NCI-H146 treated with DMSO at 0.1 percent for 48 hours (cell line): ENCODE results near the gene SYNM.
A peak's percentile ranks its signal among the peaks of the same experiment; 100 is the strongest.
"Not testable (repeated sequence)": the region's sequence is repeated elsewhere in the genome, so short reads cannot be mapped to it uniquely, and the experiment has no call there.

Experiments
- DNase-seq: peaks from one replicate; lab custom pipeline; 2025; ENCODE audit not compliant: unreplicated experiment; lab: John Stamatoyannopoulos, UW

SYNM gene

GRCh38 chr15:99104788-99105513, at the start of gene SYNM:
Gene SYNM (plus strand): TSS chr15:99105080. CDS start chr15:99105200, 120 bp downstream.
- peak; percentile 79 for DNase-seq

GRCh38 chr15:99055555-99056134, 49.2 kb upstream of the SYNM start:
- DNase-seq, result no peak

- DNase-seq, result no peak
These were observed 47.9 kb upstream of the SYNM start for GRCh38 chr15:99057020-99057419.

DNA sequence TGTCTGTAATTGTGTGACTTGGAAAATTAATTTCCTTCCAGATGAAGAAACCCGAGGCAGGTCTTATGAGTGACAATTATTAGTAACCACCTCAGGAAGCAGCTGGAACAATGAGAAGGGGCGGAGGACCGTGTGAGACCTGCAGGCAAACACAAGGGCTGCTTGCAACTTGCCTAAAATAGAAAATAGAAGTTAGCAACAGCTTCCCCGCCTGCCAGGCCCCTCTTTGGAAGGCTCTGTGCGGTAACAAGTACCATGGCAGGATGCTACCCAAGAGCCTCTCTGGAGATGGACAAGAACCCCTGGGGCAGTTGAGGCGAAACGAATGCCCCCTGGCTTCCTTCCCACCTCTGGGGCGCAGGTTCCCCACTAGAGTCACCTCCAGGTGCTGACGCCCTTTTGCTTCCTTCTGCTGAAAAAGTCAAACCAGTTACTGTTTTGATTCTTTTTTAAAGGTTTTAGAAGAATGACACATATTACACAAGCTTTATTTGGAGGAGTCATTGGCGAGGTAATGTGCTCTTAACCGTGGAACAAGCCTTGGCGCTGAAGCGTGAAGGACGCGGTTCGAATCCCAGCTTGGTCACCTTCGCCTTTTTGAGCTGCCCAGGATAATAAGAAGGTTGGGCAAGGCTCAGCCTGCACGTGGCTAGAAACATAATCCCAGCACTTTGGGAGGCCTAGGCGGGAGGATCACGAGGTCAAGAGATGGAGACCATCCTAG, 47.0 kb upstream of the SYNM start:
- DNase-seq, result no peak

DNA sequence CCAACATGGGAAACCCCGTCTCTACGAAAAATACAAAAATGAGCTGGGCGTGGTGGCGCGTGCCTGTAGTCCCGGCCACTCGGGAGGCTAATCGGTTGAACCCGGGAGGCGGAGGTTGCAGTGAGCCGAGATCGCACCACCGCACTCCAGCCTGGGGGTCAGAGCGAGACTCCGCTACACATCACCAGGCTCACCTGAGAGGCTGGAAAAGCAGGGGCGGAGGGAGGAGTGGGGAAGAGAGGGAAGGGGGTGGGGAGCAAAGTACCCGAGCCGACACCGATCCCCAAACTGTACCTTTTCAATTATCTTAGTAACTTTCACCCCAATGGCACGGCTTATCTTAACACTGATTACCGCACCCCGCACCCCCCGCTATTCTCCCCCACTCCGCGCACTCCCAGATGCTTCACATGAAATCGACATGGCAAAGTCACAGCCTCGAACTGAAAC, 46.4 kb upstream of the SYNM start:
- DNase-seq, result no peak

DNA sequence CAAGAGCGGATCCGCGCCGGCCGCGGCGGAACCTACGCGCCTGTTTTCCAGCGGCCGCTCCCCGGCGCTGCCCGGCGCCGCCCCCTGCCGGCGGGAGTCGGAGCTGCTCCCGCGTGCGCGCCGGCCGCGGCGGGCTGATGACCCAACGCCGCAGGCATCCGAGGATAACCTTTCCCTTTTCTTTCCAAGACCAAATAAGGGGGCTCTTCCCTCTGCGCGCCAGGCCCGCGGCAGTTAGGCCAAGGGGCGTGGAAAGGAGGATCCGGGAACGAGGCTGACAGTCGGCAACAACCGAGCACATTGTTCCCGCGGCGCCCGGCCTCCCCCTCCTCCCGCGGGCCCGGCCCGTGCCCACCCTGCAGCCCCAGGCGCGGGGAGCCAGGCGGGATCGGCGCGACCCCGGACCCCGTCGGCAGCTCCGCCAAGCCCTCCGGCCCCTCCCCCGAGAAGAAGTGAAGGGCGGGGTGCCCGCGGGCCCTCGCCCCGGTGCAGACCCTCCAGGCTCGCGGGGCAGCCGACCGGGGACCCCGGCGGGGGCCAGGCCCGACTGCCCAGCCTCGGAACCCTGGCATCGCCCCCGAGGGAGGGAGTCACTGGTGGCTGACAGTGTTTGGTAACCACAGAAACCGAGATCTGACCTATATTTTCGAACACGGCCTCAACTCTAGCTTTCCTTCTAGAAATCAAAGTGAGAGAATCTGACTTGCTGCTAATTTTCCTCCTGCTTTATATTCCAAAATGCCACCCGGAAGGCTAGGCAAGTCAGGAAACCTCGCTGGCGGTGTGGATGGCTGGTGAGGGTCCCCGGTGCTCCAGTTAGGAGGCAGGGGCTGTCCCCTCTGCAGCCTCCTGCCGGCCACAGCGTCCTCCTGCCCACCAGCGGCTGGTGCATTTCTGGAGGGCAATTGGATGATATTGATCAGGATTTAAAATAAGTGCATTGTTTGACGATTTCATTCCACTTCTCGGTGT, 45.6 kb upstream of the SYNM start:
- DNase-seq, result peak; percentile 18

DNA sequence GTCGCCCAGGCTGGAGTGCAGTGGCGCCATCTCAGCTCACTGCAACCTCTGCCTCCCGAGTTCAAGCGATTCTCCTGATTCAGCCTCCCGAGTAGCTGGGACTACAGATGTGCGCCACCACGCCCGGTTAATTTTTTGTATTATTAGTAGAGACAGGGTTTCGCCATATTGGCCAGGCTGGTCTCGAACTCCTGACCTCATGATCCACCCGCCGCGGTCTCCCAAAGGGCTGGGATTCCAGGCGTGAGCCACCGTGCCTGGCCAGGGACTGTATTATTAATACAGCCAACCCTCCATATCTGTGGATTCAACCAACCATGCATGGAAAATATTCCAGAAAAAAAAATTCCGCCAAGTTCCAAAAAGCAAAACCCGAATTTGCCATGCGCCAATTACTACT, 44.7 kb upstream of the SYNM start:
- not testable (repeated sequence) for DNase-seq

- no peak for DNase-seq
These were observed 42.7 kb upstream of the SYNM start for GRCh38 chr15:99062226-99062625.

DNA sequence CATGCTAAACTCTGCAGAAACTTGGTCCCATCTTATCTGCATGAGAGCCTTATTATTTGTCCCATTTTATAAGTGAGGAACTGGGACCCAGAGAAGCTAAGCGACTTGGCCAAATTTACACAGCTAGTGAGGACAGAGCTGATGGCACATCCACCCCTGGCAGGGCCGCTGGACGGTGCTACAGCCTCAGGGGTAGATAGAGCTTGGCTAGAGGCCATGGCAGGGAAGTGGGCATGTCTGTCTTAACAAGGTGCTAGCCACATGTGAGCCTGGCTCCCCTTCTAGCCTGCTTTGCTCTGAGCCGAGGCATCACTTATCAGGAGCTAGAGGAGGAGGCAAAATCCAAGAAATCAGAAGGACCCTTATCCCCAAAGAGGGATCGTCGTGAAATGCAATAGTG, 36.7 kb upstream of the SYNM start:
- DNase-seq, result no peak

- no peak for DNase-seq
These were observed 34.7 kb upstream of the SYNM start for GRCh38 chr15:99070208-99070607.

GRCh38 chr15:99071091-99071680, 33.7 kb upstream of the SYNM start:
- DNase-seq, result no peak

GRCh38 chr15:99073008-99073717, 31.7 kb upstream of the SYNM start:
- no peak for DNase-seq

DNA sequence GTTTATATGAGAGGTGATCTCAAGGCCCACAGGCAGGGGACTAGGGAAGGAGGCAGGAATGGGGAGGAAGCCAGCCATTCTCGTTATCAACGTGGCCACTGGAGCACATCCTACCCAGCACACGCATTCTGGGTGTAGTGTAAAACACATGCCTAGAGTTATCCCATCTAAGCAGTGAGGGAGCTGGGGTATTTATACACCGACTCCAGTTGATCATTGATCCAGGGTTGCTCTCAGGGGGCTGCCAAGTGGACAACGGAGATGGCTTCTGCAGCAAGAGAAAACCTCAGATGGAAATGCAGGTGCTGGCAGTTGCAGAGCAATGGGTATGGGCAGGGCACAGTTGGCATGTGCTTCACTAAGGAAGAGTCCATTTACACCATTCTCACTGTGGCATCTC, 30.4 kb upstream of the SYNM start:
- no peak for DNase-seq

DNA sequence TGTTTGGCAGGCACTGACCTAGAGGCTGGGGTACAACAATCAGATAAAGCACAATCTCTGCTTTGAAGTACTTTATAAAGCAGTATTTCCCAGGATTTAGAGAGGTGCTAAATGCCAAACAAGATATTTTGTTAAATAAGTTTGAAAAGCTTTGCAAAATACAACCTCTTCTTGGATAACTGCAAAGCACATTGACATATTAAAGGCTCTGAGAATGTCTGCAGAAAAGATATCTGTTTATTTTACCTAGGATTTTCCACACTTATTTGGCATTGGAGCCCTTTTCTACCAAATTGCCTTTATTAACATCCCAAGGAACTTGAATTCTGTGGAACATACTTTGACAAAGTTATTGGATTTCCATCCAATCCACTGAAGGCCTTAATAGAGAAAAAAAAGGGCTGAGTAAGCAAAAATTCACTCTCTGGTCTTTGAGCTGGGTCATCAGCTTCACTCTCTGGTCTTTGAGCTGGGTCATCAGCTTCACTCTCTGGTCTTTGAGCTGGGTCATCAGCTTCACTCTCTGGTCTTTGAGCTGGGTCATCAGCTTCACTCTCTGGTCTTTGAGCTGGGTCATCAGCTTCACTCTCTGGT, 29.7 kb upstream of the SYNM start:
- not testable (repeated sequence) for DNase-seq

GRCh38 chr15:99076109-99076508, 28.8 kb upstream of the SYNM start:
- no peak for DNase-seq

- peak; percentile 65 for DNase-seq
These were observed 28.1 kb upstream of the SYNM start for GRCh38 chr15:99076555-99077308.

- no peak for DNase-seq
These were observed 22.1 kb upstream of the SYNM start for GRCh38 chr15:99082798-99083197.

- DNase-seq, result no peak
These were observed 19.9 kb upstream of the SYNM start for GRCh38 chr15:99084965-99085364.
